Measurements from ENCODE around the gene ADARB1. TPM values are rescaled to one million over a fixed set of nuclear protein-coding genes. Genes with fewer than 3 reads are reported as not detected.
A peak's percentile ranks its signal among the peaks of the same experiment; 100 is the strongest.

Gene ADARB1
- polyA plus RNA-seq, 3 donors: 0.40 to 2.6 (median 1.0) TPM

DNA sequence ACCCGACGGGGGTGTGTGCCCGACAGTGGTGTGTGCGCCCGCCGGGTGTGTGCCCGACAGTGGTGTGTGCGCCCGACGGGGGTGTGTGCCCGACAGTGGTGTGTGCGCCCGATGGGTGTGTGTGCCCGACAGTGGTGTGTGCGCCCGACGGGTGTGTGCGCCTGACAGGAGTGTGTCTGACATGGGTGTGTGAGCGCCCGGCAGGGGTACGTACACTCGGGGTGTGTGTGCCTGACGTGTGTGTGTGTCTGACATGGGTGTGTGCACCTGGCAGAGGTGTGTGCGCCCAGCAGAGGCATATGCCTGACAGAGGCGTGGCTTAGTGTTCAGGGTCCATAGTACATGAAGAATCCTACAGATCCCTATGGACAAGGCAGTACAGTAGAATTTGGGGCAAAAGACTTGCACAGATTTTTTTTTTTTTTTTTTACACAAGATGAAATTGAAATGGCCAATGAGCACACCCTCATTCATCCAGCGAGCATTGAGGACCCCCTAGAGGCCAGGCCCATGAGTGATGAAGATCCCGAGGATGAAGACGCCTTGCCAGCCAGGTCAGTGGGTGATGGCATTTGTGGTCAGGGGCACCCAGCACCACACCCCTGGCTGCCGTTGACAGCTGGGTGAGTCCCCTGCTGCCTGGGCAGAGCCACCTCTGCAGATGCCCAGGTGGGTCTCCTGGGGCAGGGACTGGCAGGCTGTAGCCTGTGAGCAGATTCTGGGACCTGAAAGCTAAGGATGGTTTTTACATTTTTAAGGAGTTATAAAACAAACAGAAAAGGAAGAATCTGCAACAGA is 60.1 kb downstream of the ADARB1 start:
- no peaks in the 10 kb centered on the region for H3K9me3 Mint-ChIP-seq
- Histone ChIP-seq H3K27me3 (ENCODE audit: control insufficient read depth in 2 of 2, insufficient read depth in 2 of 2, low read length in 2 of 2) (no peaks in the 10 kb centered on the region), H3K4me3 (replicated peaks in 1 of 3; ENCODE audit: low read depth in 2 of 3, low read length in 3 of 3) (no peak overlapping the region), H3K27ac (ENCODE audit: low read depth in 1 of 2, low read length in 2 of 2) (no peak overlapping the region), H3K9ac (ENCODE audit: insufficient read depth, low read length, poor library complexity, severe bottlenecking) (no peak overlapping the region), H4K20me1 (ENCODE audit: insufficient read depth, low read length) (no peaks in the 10 kb centered on the region), H3K4me2 (replicated peaks; ENCODE audit: extremely low read depth, low read length, poor library complexity, severe bottlenecking) (no peak overlapping the region), H2AFZ (ENCODE audit: insufficient read depth, low read depth, low read length, poor library complexity, severe bottlenecking) (no peak overlapping the region), H3K79me2 (ENCODE audit: insufficient read depth, low read length) (no peaks in the 10 kb centered on the region), H3K4me1 (ENCODE audit: control insufficient read depth in 1 of 2, insufficient read depth in 2 of 2, low read length in 2 of 2) (peaks cover 33 to 40% of the 10 kb centered on the region in 2 donors), H3K9me3 (replicated peaks in 1 of 2; ENCODE audit: control insufficient read depth in 1 of 2, insufficient read depth in 1 of 2, low read length in 2 of 2) (no peaks in the 10 kb centered on the region), H3K36me3 (replicated peaks in 1 of 2; ENCODE audit: control insufficient read depth in 1 of 2, insufficient read depth in 2 of 2, low read length in 2 of 2) (no peaks in the 10 kb centered on the region)
- intact Hi-C loops (cut with micrococcal nuclease): no loop called here
- 99% methylated on average over 26 of the region's 29 CpGs for WGBS (ENCODE audit: insufficient coverage)
- H3K4me3 Mint-ChIP-seq: no peak overlapping the region
- peaks cover 35% of the 10 kb centered on the region for H3K4me1 Mint-ChIP-seq
- no peaks in the 10 kb centered on the region for H3K36me3 Mint-ChIP-seq
- TF ChIP-seq, protein P1, sequence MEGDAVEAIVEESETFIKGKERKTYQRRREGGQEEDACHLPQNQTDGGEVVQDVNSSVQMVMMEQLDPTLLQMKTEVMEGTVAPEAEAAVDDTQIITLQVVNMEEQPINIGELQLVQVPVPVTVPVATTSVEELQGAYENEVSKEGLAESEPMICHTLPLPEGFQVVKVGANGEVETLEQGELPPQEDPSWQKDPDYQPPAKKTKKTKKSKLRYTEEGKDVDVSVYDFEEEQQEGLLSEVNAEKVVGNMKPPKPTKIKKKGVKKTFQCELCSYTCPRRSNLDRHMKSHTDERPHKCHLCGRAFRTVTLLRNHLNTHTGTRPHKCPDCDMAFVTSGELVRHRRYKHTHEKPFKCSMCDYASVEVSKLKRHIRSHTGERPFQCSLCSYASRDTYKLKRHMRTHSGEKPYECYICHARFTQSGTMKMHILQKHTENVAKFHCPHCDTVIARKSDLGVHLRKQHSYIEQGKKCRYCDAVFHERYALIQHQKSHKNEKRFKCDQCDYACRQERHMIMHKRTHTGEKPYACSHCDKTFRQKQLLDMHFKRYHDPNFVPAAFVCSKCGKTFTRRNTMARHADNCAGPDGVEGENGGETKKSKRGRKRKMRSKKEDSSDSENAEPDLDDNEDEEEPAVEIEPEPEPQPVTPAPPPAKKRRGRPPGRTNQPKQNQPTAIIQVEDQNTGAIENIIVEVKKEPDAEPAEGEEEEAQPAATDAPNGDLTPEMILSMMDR (IDR thresholded peaks at IDR 0.05): no peak
- H3K27ac Mint-ChIP-seq: no peak overlapping the region
- DNase-seq: no peak
- H3K27me3 Mint-ChIP-seq (ENCODE audit: low read depth in 3 of 3): peaks cover 2 to 15% (median 3%) of the 10 kb centered on the region in 3 donors

DNA sequence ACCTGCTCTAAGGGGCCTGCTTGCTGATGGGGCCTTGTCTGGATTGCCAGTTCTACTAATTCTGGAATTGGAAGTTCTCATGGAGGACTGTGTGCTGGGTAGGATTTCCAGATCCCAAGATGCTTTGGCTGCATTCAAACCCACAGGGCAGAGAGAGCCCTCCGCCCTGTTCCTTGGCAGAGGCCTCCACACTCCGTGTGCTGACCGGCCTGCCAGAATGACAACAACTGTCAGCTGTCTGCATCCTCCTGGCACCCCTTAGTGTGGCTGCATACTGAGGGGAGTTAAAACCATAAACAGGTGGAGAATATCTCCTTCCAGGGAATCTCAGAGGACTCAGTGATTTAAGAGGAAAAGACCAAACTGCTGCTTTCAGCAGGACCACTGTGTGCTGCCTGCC is 60.7 kb downstream of the ADARB1 start:
- Histone ChIP-seq H3K27me3 (ENCODE audit: control insufficient read depth in 2 of 2, insufficient read depth in 2 of 2, low read length in 2 of 2) (no peaks in the 10 kb centered on the region), H3K4me1 (ENCODE audit: control insufficient read depth in 1 of 2, insufficient read depth in 2 of 2, low read length in 2 of 2) (peaks cover 26 to 33% of the 10 kb centered on the region in 2 donors), H3K27ac (ENCODE audit: low read depth in 1 of 2, low read length in 2 of 2) (no peak overlapping the region), H3K4me3 (replicated peaks in 1 of 3; ENCODE audit: low read depth in 2 of 3, low read length in 3 of 3) (no peak overlapping the region), H4K20me1 (ENCODE audit: insufficient read depth, low read length) (no peaks in the 10 kb centered on the region), H2AFZ (ENCODE audit: insufficient read depth, low read depth, low read length, poor library complexity, severe bottlenecking) (no peak overlapping the region), H3K4me2 (replicated peaks; ENCODE audit: extremely low read depth, low read length, poor library complexity, severe bottlenecking) (no peak overlapping the region), H3K79me2 (ENCODE audit: insufficient read depth, low read length) (no peaks in the 10 kb centered on the region), H3K9ac (ENCODE audit: insufficient read depth, low read length, poor library complexity, severe bottlenecking) (no peak overlapping the region), H3K9me3 (replicated peaks in 1 of 2; ENCODE audit: control insufficient read depth in 1 of 2, insufficient read depth in 1 of 2, low read length in 2 of 2) (no peaks in the 10 kb centered on the region), H3K36me3 (replicated peaks in 1 of 2; ENCODE audit: control insufficient read depth in 1 of 2, insufficient read depth in 2 of 2, low read length in 2 of 2) (no peaks in the 10 kb centered on the region)
- H3K36me3 Mint-ChIP-seq: no peaks in the 10 kb centered on the region
- H3K27me3 Mint-ChIP-seq (ENCODE audit: low read depth in 3 of 3): peaks cover 2 to 15% (median 3%) of the 10 kb centered on the region in 3 donors
- DNase-seq: no peak
- H3K9me3 Mint-ChIP-seq: no peaks in the 10 kb centered on the region
- no CpG with 5 or more reads among the region's 3 CpGs for WGBS (ENCODE audit: insufficient coverage)
- H3K4me1 Mint-ChIP-seq: peaks cover 29% of the 10 kb centered on the region
- TF ChIP-seq, protein P1 (IDR thresholded peaks at IDR 0.05): no peak
- peak overlapping the region in 1 of 7 donors; percentile 63 for H3K27ac Mint-ChIP-seq
- H3K4me3 Mint-ChIP-seq: no peak overlapping the region
- intact Hi-C loops (cut with micrococcal nuclease): no loop called here

Data from CD14-positive monocyte (primary cell).